ENCODE results near the gene TDRD9. TPM values are rescaled to one million over a fixed set of nuclear protein-coding genes. Genes with fewer than 3 reads are reported as not detected.
"Not testable (repeated sequence)": the region's sequence is repeated elsewhere in the genome, so short reads cannot be mapped to it uniquely, and the experiment has no call there.

The TDRD9 gene
- total RNA-seq, 1 donor from 2014 or later, result 5.0 TPM

- not testable (repeated sequence) for DNase-seq (ENCODE audit: extremely low read depth, low read depth, low spot score)
Observed at GRCh38 chr14:103980623-103981238, 52.5 kb downstream of the TDRD9 start.

DNA sequence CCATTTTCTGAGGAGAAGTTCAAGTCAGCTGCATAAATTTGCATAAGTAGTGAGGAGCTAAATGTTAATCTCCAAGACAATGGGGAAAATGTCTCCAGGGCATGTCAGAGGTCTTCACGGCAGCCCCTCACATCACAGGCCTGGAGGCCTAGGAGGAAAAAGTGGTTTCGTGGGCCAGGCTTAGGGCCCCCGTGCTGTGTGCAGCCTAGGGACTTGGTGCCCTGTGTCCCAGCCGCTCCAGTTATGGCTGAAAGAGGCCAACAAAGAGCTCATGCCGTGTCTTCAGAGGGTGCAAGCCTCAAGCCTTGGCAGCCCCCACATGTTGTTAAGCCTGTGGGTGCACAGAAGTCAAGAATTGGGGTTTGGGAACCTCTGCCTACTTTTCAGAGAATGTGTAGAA is 55.9 kb downstream of the TDRD9 start:
- DNase-seq (ENCODE audit: extremely low read depth, low read depth, low spot score), result no peak

GRCh38 chr14:103989034-103989433 is 60.8 kb downstream of the TDRD9 start:
- no peak for DNase-seq (ENCODE audit: extremely low read depth, low read depth, low spot score)

DNA sequence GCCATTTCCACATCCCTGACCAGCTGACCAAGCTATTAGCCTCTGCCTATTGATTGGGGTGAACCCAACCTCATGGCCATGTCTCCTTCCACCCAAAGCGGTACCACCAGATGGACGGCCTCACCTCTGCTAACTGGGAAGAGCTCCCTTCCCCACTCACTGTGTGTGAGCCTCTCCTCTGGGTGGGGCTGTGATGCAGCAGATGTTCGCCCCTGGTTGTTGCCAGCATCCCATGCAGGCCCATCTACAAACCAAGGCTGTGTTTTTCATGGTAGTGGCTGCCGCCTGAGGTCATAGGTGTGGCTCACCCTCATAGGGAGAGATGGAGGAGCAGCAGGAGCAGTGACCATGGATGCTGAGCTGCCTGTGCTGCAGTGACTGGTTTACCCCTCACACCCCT is 61.7 kb downstream of the TDRD9 start:
- no peak for DNase-seq (ENCODE audit: extremely low read depth, low read depth, low spot score)

DNA sequence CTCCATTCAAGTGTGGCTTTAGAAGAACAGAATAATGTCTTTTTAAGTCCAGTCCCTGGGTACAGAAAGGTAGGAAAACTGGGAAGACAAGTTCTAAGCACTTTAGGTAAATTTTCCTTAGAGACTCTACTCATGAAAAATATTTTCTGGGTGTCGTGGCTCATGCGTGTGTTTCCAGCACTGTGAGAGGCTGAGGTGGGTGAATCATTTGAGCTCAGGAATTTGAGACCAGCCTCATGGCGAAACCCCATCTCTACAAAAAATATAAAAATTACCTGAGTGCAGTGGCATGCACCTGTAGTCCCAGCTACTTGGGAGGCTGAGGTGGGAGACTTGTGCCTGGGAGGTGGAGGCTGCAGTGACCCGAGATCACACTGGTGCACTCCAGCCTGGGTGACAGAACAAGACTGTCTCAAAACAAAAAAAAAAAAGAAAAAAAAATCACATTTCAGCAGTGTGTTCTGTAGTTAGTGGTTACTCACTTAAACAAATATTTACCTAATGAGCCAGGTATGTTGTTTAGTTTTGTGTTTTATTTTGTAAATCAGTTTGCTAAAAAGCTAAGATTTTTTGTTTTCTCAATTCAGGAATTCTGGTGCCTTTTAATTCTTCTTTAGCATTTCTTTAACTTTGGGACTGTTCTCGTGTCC is 66.4 kb downstream of the TDRD9 start:
- no peak for DNase-seq (ENCODE audit: extremely low read depth, low read depth, low spot score)

GRCh38 chr14:103995876-103996275 is 67.6 kb downstream of the TDRD9 start:
- DNase-seq (ENCODE audit: extremely low read depth, low read depth, low spot score), result no peak

- no peak for DNase-seq (ENCODE audit: extremely low read depth, low read depth, low spot score)
Observed at GRCh38 chr14:103997391-103997790, 69.1 kb downstream of the TDRD9 start.

DNA sequence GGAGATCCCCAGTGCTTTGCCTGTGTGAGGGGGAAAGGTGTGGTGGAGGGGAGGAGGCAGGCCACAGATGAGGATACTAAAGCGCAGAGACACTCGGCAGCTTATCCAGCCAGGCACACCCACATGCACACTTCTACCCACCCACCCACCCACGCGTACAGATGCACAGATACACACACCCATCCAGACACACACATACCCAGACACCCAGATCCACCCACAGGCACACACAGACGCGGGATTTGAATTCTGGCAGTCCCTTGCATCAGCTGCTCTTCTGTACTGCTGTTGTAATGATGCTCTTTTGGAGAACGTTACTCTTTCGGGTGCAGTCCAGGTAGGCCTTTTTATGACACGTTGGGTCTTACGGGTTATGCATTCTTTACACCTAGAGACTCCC is 69.8 kb downstream of the TDRD9 start:
- no peak for DNase-seq (ENCODE audit: extremely low read depth, low read depth, low spot score)

DNA sequence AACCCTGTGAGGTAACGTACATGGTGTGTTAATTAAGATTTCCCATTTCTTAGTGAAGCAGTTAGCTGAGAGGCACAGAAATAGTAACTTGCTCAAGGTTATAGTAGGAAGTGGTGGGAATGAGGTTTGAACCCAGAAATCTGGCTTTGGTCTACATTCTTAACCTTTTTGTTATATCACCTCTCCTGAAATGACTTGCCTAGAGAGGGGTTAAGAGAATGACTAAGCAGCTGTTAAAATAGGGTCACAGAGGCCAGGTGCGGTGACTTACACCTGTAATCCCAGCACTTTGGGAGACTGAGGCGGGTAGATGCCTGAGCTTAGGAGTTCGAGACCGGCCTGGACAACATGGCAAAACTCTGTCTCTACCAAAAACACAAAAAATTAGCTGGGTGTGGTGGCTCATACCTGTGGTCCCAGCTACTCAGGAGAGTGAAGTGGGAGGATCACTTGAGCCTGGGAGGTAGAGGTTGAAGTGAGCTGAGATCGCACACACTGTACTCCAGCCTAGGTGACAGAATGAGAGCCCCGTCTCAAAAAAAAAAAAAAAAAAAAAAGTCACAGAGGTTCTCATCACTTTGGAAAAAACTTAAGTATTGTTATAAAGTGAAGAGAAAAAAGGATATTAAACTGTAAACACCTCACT is 71.7 kb downstream of the TDRD9 start:
- DNase-seq (ENCODE audit: extremely low read depth, low read depth, low spot score), result no peak

DNA sequence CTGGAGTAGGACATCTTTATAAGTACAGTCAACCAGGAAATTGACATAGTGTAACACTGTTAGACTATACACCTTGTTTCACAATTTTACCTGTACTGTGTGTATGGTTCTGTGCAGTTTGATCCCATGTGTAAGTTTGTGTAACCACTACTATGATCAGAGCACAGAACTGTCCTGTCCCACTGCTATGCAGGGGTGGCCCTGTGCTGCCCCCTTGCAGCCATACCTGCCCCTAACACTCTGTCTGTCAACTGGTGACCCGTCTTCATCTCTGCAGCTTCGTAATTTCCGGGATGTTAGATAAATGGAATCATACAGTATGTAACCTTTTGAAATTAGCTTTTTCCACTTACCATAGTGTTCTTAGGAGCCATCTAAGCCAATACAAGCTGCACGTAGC is 72.7 kb downstream of the TDRD9 start:
- no peak for DNase-seq (ENCODE audit: extremely low read depth, low read depth, low spot score)

DNA sequence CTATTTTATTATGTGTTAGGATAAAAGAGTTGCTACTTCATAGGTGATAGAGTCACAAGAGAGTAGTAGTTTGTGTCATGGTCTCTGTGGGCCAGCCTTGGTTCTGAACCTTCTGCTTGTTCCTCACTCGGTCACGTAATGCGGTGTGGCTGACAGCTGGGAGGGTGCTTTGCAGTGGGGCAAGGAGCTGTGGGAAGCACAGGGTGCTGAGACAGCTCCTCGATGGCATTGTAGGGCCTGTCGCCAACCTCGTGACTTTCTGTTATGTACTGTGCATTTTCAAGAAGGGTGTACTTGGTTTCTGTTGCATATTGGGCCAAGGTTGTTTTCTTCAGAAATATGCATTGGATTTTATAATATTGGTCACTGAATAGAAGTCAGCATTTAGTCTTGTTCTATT is 75.4 kb downstream of the TDRD9 start:
- DNase-seq (ENCODE audit: extremely low read depth, low read depth, low spot score), result no peak

DNA sequence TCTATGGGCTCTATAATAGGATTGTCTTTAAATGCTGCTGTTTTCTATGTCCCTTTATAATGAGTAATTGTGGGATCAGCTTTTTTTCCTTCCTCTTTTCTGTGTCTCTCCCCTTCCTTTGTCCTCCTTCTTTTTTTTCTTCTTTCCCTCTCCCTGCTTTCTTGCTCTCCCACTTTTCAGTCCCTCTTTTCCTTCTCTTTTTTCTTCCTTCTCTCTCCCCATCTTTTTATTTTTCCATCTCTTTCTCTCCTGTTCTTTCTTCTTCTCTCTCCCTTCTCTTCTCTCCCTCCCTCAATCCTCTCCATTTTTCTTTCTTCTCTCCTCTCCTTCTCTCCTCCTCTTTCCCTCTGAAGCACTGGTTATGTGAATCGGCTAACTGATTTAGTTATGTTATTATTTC is 76.6 kb downstream of the TDRD9 start:
- DNase-seq (ENCODE audit: extremely low read depth, low read depth, low spot score), result no peak

GRCh38 chr14:104005489-104005888 is 77.2 kb downstream of the TDRD9 start:
- DNase-seq (ENCODE audit: extremely low read depth, low read depth, low spot score), result no peak

DNA sequence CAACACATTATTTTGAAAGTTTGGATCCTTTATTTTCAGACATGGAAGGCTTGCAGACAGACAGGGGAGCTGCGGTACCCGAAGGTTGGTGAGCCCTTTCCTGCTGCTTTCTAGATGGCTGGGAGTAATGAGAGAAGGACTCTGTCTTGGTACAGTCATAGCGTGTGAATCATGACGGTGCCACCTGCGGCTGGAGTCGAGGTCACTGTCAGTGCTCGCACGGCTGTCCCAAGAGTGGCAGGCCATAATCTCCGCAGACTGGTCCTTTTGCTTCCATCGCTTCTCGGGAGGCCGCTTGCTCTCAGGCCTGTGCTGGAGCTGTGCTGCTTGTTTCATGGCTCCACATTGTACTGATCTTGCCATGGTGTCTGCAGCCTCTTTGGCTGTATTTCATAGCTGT is 78.9 kb downstream of the TDRD9 start:
- DNase-seq (ENCODE audit: extremely low read depth, low read depth, low spot score), result no peak

GRCh38 chr14:104009297-104009696 is 81.0 kb downstream of the TDRD9 start:
- DNase-seq (ENCODE audit: extremely low read depth, low read depth, low spot score), result no peak

DNA sequence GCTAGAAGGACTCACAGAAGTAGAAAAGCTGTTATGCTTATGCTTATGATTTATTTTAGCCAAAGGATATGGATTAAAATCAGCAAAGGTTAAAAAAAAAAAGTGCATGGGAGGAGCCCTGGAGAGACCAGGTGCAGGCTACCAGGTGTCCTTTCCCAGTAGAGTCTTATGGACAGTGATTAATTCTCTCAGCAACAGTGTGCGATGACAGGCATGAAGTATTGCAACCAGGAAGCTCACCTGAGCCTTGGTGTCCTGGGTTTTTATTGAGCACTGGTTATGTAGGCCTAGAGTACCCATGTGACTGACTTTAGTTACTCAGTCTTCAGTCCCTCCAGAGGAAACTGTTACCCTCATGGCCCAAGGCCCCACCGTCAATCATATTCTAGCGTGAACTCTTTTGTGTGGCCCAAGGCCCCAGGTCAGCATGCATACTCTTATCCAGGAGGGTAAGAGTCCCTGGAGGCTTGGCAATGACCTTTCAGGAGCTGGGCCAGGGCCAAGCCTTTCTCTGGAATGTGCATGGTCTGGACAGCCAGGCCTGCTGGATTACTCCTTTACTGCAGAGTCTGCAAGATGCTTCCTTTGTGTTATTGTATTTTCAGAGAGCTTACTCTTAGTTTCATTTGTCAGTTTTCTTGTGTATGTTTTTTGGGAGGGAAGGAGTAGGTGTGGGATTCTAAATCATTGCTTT is 83.7 kb downstream of the TDRD9 start:
- no peak for DNase-seq (ENCODE audit: extremely low read depth, low read depth, low spot score)

DNA sequence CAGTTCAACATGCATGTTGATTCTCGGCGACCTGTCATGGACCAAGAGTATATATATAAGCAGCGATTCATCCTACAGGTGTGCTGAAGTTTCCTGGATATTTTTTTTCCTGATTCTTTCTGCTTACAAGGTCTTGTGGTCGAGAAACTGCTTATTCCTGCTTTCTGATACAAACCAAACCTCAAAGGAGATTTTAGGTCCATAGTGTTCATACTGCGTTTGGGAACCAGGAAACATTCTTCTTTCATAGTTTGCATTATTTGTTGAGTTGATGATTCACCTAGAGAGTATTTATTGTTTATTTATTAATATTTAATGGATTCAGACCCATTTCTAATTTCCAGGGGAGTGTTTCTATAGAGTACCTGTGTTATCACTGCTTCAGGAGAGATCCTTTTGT is 86.5 kb downstream of the TDRD9 start:
- DNase-seq (ENCODE audit: extremely low read depth, low read depth, low spot score), result no peak

DNA sequence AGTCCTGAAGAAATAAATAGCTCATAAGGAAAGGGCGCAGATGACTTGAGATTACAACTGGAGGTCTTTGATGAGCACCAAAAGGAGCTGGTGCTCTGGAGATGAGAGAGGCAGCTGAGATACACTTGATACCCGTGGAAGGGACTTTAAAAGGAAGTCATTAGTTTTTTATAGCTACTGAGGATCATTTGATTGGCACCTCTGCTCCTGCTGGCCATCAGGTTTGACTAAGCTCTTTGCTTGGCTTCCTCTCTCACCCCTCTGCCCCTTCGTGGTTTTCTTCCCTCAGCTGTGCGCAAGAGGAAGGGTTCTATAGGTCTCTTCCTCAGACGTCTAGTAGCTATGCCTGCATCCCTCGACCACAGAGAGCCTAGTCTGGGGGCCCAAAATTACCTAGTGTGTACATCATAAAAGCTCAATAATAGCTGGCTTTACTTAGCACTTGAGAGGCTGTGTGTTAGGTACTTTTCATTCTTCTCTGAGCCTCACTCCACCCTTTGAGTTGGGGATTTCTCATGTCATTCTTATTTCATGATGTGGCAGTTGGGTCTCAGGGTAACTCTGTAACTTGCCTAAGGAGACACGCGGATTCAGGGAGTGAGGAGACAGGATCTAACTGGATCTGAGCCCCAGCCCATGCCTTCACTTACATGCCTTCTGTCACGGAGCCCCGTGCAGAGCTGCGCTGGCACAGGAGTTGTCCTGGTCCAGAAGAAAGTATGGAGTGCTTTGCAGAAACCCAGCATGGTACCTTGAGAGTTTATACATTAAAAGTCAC is 88.8 kb downstream of the TDRD9 start:
- no peak for DNase-seq (ENCODE audit: extremely low read depth, low read depth, low spot score)

- DNase-seq (ENCODE audit: extremely low read depth, low read depth, low spot score), result no peak
Observed at GRCh38 chr14:104019029-104019428, 90.8 kb downstream of the TDRD9 start.

DNA sequence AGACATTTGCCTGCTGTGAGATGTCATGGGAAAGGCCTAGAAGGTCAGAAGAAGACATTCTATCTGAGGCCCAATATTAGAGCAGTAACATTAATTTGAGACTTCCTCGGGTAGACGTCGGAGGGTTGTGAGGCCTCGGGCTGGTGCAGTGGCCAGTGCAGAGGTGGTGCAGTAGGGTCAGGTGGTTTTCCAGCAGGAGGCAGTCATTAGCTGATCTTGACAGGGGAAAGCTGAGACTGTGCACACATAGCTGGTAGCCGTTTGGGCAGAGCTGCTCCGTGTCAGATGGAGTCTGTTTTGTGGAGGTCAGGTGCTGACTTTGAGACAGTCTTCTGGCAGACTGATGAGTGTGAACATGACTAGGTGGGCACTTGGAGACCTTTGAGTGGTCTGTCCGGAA is 91.5 kb downstream of the TDRD9 start:
- no peak for DNase-seq (ENCODE audit: extremely low read depth, low read depth, low spot score)

- no peak for DNase-seq (ENCODE audit: extremely low read depth, low read depth, low spot score)
Observed at GRCh38 chr14:104020471-104020870, 92.2 kb downstream of the TDRD9 start.

Measured in glomerular endothelial cell (primary cell).